Liver (tissue), 3 donors: Measurements from ENCODE around the gene PITPNM2.

Experiments
- ATF3 ChIP-seq: IDR thresholded peaks from 2 replicates; pipeline ENCODE4 v1.6.1; 2016; ENCODE audit warnings: antibody characterized with exemption
- CTCF ChIP-seq: fragments of 150-350 bp; IDR thresholded peaks from 2 replicates; pipeline ENCODE4 v1.5.1; 2017; ENCODE audit warnings: improper control_type of control experiment, low read depth, low read length; ENCODE audit not compliant: missing input control
- EGR1 ChIP-seq, 2 donors: IDR thresholded peaks; 2 replicates each; pipeline ENCODE4 v1.6.1; 2016 to 2018; ENCODE audit warnings: antibody characterized with exemption in 2 of 2, low read depth in 2 of 2
- FOXA1 ChIP-seq: IDR thresholded peaks from 2 replicates; pipeline ENCODE4 v1.6.1; 2016; ENCODE audit warnings: antibody characterized with exemption
- HNF4G ChIP-seq: IDR thresholded peaks from 2 replicates; pipeline ENCODE4 v1.6.1; 2016; ENCODE audit warnings: antibody characterized with exemption
- RXRA ChIP-seq, 2 donors: IDR thresholded peaks; 2 replicates each; pipeline ENCODE4 v1.6.1; 2017 to 2018; ENCODE audit warnings: antibody characterized with exemption in 2 of 2, mild to moderate bottlenecking in 1 of 2
- donor health status: healthy.
- donor health status: healthy.

GRCh38 chr12:123111498-123112165, 39.3 kb downstream of the PITPNM2 start:
- TF ChIP-seq CTCF = no peak
- no peak for TF ChIP-seq EGR1 (IDR thresholded peaks at IDR 0.05; ENCODE audit: low read depth in 2 of 2)
- TF ChIP-seq RXRA (IDR thresholded peaks at IDR 0.05) = no peak
- no peak for TF ChIP-seq HNF4G
- TF ChIP-seq FOXA1 = no peak
- no peak for TF ChIP-seq ATF3
